ENCODE data around the gene GPC1.

The GPC1 gene

GRCh38 chr2:240458044-240458899 is 22.8 kb downstream of the GPC1 start:
- no peak for DNase-seq

- no peak for DNase-seq
Measured at GRCh38 chr2:240458900-240459391, 23.5 kb downstream of the GPC1 start.

GRCh38 chr2:240459401-240460252 is 24.2 kb downstream of the GPC1 start:
- no peak for DNase-seq

GRCh38 chr2:240460253-240460711 is 24.8 kb downstream of the GPC1 start:
- DNase-seq, result no peak

GRCh38 chr2:240460781-240461431 is 25.4 kb downstream of the GPC1 start:
- no peak for DNase-seq

- no peak for DNase-seq
Measured at GRCh38 chr2:240461471-240462072, 26.1 kb downstream of the GPC1 start.

GRCh38 chr2:240462073-240462706 is 26.7 kb downstream of the GPC1 start:
- no peak for DNase-seq

- no peak for DNase-seq
Measured at GRCh38 chr2:240462707-240463273, 27.3 kb downstream of the GPC1 start.

- DNase-seq, result no peak
Measured at GRCh38 chr2:240463274-240463865, 27.9 kb downstream of the GPC1 start.

GRCh38 chr2:240463866-240464481 is 28.5 kb downstream of the GPC1 start:
- DNase-seq, result no peak

- DNase-seq, result no peak
Measured at GRCh38 chr2:240464514-240465241, 29.2 kb downstream of the GPC1 start.

GRCh38 chr2:240465268-240465764 is 29.9 kb downstream of the GPC1 start:
- DNase-seq, result no peak

GRCh38 chr2:240465765-240466578 is 30.5 kb downstream of the GPC1 start:
- DNase-seq, result no peak

- DNase-seq, result no peak
Measured at GRCh38 chr2:240466579-240467148, 31.2 kb downstream of the GPC1 start.

GRCh38 chr2:240467149-240467642 is 31.7 kb downstream of the GPC1 start:
- DNase-seq, result no peak

GRCh38 chr2:240467659-240468302 is 32.3 kb downstream of the GPC1 start:
- no peak for DNase-seq

- no peak for DNase-seq
Measured at GRCh38 chr2:240468303-240469238, 33.1 kb downstream of the GPC1 start.

Data from NCI-H1417 treated with DMSO at 0.1 percent for 48 hours (cell line).